Activated CD8-positive, alpha-beta memory T cell treated with anti-CD3 and anti-CD28 coated beads for 48 hours (primary cell): Measurements from ENCODE around the gene POU6F1.
"Not testable (repeated sequence)": the region's sequence is repeated elsewhere in the genome, so short reads cannot be mapped to it uniquely, and the experiment has no call there.

ENCODE experiments used
- DNase-seq, 3 experiments: peaks; one replicate each; pipeline ENCODE4 v3.0.0-alpha.2; 2020; ENCODE audit warnings: low read depth in 2 of 3, low spot score in 2 of 3

POU6F1 gene

DNA sequence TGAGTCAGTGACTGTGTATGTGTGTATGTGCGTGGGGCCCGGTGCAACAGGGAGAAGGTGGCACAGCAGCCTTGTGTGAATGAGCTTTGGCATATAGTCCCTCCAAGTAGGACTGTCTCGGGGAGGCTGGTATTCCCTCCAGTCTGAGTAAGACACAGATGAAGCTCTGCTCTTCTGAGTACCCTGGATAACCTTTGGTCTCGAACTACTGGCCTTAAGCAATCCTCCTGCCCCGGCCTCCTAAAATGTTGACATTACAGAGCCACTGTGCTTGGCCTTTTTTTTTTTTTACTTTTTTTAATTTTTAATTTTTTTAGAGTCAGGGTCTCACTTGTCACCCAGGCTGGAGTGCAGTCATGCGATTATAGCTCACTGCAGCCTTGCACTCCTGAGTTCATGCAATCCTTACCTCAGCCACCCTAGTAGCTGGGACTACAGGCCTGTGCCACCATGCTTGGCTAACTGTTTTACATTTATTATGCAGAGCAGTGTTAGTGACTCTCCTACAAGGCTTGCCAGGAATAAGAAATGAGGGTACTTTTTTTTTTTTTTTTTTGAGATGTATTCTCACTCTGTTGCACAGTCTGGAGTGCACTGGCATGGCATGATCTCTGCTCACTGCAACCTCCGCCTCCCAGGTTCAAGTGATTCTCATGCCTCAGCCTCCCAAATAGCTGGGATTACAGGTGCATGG, 11.4 kb upstream of the POU6F1 start:
- no peak for DNase-seq

GRCh38 chr12:51227962-51228361, 10.1 kb upstream of the POU6F1 start:
- no peak for DNase-seq

DNA sequence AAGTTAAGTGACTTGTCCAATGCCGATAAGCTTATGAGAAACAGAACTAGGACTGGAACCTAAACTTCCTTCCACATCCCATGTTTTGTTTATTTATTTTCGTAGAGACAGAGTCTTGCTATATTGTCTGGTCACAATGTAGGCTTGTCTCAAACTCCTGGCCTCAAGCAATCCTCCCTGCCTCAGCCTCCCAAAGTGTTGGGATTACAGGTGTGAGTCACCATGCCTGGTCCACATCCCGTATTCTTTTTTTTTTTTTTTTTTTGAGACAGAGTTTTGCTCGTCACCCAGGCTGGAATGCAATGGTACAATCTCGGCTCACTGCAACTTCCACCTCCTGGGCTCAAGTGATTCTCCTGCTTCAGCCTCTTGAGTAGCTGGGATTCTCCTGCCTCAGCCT, 9.2 kb upstream of the POU6F1 start:
- not testable (repeated sequence) for DNase-seq

DNA sequence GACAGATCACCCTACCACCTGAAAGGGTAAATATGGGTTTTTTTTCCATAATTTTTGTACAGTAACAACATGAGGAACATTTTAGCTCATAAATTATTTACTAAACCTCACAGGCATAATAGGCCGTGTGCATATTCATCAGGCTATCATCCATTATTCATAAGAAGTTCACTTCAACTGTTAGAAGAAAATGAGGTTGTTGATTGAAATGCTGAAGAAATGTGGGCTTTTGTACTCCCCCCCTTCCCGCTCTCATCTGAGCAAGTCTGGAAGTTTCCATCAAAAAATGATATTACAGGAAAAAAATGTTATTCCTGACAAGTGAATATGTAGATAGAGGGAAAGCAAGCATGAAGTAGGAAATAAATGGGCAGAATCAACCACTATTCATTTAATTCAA, 7.9 kb upstream of the POU6F1 start:
- DNase-seq = no peak

GRCh38 chr12:51225234-51225633, 7.4 kb upstream of the POU6F1 start:
- no peak for DNase-seq

DNA sequence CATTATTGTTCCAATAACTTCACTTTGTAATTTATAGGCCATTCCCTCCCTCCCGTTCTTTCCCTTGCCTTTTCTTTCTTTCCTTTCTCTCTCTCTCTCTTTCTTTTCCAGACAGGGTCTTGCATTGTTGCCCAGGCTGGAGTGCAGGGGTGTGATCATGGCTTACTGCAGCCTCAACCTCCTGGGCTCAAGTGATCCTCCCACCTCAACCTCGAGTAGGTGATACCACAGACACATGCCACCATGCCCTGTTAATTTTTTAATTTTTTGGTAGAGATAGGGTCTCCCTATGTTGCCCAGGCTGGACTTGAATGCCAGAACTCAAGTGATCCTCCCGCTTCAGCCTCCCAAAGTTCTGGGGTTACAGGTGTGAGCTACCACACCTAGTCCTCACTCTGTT, 6.8 kb upstream of the POU6F1 start:
- no peak for DNase-seq

- no peak for DNase-seq
Observed at GRCh38 chr12:51222461-51222860, 4.6 kb upstream of the POU6F1 start.

DNA sequence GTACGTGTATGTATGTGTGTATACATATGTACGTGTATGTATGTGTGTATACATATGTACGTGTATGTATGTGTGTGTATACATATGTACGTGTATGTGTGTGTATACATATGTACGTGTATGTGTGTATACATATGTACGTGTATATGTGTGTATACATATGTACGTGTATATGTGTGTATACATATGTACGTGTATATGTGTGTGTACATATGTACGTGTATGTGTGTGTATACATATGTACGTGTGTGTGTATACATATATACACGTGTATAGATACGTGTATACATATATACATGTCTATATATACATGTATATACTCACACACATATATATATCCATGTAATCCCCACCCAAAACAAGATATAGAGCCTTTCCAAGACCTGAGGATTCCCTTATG, 2.0 kb upstream of the POU6F1 start:
- not testable (repeated sequence) for DNase-seq

- DNase-seq = no peak
Observed at GRCh38 chr12:51219322-51219721, 1.5 kb upstream of the POU6F1 start.

DNA sequence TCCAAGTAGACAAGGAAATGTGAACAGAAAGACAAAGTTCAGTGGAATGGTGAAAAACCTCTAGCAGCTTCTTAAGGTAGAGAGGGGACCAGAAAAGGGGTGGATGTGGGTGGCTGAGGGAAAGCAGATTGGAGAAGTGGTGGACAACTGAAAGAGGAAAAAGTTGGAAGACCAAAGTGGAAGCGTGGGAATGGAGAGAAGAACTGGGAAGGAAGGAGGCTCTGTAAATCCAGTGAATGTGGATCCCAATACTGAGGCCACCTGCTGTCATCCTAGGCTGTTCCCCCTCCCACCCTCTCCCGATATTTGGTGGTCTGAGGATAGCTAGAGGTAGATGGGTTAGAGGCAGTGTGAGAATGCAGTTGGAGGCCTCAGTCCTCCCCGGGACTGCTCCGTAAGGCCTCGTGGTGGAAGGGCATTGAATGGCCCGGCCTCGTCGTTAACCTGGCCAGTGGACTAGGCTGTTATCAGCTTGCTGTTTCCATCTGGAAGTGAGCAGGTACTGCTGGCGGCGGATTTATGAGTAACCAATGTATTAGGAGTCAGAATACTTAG, 822 bp upstream of the POU6F1 start:
- DNase-seq = no peak

GRCh38 chr12:51217133-51217967, 512 bp downstream of the POU6F1 start:
- DNase-seq = peak; percentile 5 to 18 (median 9)

- no peak for DNase-seq
Observed at GRCh38 chr12:51216642-51217041, 1.2 kb downstream of the POU6F1 start.

DNA sequence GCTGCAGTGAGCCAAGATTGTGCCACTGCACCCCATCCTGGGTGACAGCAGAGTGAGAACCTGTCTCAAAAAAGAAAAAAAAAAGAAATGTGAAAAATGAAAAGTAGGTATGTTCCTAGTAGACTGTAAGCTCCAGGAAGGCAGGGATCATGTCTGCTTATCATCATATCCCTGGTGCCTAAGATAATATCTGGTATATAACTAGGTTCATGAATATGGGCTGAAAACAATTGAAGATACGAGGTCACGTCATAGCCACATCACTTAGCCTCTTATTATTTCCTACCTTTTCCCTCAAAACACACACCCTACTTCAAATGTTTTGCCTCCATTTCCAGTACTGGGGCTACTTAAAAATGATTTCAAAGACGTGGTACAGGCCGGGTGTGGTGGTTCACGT, 3.0 kb downstream of the POU6F1 start:
- no peak for DNase-seq

- no peak for DNase-seq
Observed at GRCh38 chr12:51210690-51211395, 7.0 kb downstream of the POU6F1 start.

- no peak for DNase-seq
Observed at GRCh38 chr12:51209259-51209658, 8.6 kb downstream of the POU6F1 start.

- no peak for DNase-seq
Observed at GRCh38 chr12:51208016-51208660, 9.7 kb downstream of the POU6F1 start.

- no peak for DNase-seq
Observed at GRCh38 chr12:51205350-51205749, 12.5 kb downstream of the POU6F1 start.

GRCh38 chr12:51202718-51203117, 15.1 kb downstream of the POU6F1 start:
- DNase-seq = no peak

DNA sequence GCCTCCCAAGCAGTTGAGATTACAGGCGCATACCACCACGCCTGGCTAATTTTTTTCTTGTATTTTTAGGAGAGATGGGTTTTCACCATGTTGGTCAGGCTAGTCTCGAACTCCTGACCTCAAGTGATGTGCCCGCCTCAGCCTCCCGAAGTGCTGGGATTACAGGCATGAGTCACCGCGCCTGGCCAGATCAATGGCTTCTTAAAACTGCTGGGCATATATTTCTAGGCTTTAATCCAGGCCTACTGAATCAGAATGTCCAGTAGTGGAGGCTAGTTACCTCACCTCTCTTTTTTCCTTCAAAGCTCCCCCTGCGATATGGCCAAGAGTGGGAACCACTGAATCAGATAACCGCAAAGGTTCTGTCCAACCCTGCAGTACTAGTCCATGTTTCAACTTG, 17.1 kb downstream of the POU6F1 start:
- no peak for DNase-seq

- no peak for DNase-seq
Observed at GRCh38 chr12:51200156-51200555, 17.7 kb downstream of the POU6F1 start.

- no peak for DNase-seq
Observed at GRCh38 chr12:51199366-51199945, 18.4 kb downstream of the POU6F1 start.
